Suprapubic skin (tissue), 4 donors: ENCODE results near the gene FGD3.

Experiments used
- POLR2A ChIP-seq, 2 donors: fragments of 450-650 bp; IDR thresholded peaks; one replicate each; pipeline ENCODE4 v1.6.1; 2017; ENCODE audit warnings: antibody characterized with exemption in 2 of 2, mild to moderate bottlenecking in 2 of 2, moderate library complexity in 2 of 2
- POLR2AphosphoS5 ChIP-seq, 3 donors: sonication (generic); formaldehyde crosslinking; IDR thresholded peaks; one replicate each; pipeline ENCODE4 v1.6.1; 2017; ENCODE audit warnings: antibody characterized with exemption in 3 of 3
- TF ChIP-seq, protein P1 (sequence below), 2 donors: fragments of 200-600 bp in 1 of 2; fragments of 450-650 bp in 1 of 2; sonication (generic) in 1 of 2; IDR thresholded peaks; one replicate each; pipeline ENCODE4 v1.5.1; 2016 to 2019; ENCODE audit warnings: antibody characterized with exemption in 2 of 2, mild to moderate bottlenecking in 1 of 2, moderate library complexity in 1 of 2

DNA sequence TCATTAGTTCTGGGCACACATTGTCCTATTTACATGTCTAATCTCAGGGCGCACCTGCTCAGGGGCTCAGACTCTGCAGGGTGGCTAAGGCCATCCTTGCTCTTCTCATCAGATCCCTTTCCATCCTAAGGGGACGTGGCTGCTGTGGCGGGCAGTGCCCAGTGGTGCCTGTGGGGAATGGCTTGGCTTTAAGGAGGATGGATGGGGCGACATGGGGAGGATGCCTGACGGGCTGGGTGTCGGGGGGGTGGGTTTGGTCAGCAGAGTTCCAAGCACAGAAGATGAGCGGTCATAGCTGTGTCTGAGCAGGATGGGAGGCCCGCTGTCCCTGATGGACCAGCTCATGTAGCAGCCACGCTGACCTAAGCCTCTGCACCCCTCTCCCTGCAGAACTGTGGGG, 70.3 kb downstream of the FGD3 start:
- TF ChIP-seq, protein P1, sequence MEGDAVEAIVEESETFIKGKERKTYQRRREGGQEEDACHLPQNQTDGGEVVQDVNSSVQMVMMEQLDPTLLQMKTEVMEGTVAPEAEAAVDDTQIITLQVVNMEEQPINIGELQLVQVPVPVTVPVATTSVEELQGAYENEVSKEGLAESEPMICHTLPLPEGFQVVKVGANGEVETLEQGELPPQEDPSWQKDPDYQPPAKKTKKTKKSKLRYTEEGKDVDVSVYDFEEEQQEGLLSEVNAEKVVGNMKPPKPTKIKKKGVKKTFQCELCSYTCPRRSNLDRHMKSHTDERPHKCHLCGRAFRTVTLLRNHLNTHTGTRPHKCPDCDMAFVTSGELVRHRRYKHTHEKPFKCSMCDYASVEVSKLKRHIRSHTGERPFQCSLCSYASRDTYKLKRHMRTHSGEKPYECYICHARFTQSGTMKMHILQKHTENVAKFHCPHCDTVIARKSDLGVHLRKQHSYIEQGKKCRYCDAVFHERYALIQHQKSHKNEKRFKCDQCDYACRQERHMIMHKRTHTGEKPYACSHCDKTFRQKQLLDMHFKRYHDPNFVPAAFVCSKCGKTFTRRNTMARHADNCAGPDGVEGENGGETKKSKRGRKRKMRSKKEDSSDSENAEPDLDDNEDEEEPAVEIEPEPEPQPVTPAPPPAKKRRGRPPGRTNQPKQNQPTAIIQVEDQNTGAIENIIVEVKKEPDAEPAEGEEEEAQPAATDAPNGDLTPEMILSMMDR (IDR thresholded peaks at IDR 0.05) = no peak
- TF ChIP-seq POLR2A (IDR thresholded peaks at IDR 0.05) (no peak), POLR2AphosphoS5 (IDR thresholded peaks at IDR 0.05) (no peak)
